Measurements from ENCODE around the gene LRRC23. TPM values are rescaled to one million over a fixed set of nuclear protein-coding genes. Genes with fewer than 3 reads are reported as not detected.
A peak's percentile ranks its signal among the peaks of the same experiment; 100 is the strongest.
"Not testable (repeated sequence)": the region's sequence is repeated elsewhere in the genome, so short reads cannot be mapped to it uniquely, and the experiment has no call there.

The LRRC23 gene
- total RNA-seq, 4 donors from 2014 or later, result 8.3 to 12.9 (median 11.0) TPM

- Histone ChIP-seq H3K9me3 (no peaks in the 10 kb centered on the region), H3K27me3 (no peaks in the 10 kb centered on the region), H3K4me1 (peaks cover 46 to 68% (median 59%) of the 10 kb centered on the region in 4 donors), H3K36me3 (peaks cover 14 to 44% (median 42%) of the 10 kb centered on the region in 4 donors), H3K4me3 (peak overlapping the region; percentile 80 to 97 (median 86)), H3K27ac (replicated peaks in 1 of 4) (peak overlapping the region; percentile 98 to 99 (median 98))
- peak; percentile 80 to 95 (median 92) for TF ChIP-seq CTCF (IDR thresholded peaks at IDR 0.05)
- TF ChIP-seq EP300 (IDR thresholded peaks at IDR 0.05), result no peak
- peak in 1 of 2 donors; percentile 64 for TF ChIP-seq POLR2AphosphoS5 (IDR thresholded peaks at IDR 0.05)
- 28% methylated on average over 12 of the region's 12 CpGs for WGBS
- DNase-seq (ENCODE audit: extremely low spot score), result peak; percentile 96
- intact Hi-C loops (cut with DNase I), result loop anchor here (5.0 kb wide), 2 partner anchors 98 to 243 kb away; no protein-coding TSS in a partner anchor
Observed at GRCh38 chr12:6869049-6870021, 35.3 kb upstream of the LRRC23 start.

GRCh38 chr12:6870304-6870703, 34.3 kb upstream of the LRRC23 start:
- H3K36me3 ChIP-seq, result peaks cover 11 to 35% (median 33%) of the 10 kb centered on the region in 4 donors
- 57% methylated on average over 4 of the region's 4 CpGs for WGBS
- intact Hi-C loops (cut with DNase I), result loop anchor here (5.0 kb wide), 2 partner anchors 97 to 242 kb away; no protein-coding TSS in a partner anchor
- not testable (repeated sequence) for H3K4me3 ChIP-seq; H3K9me3 ChIP-seq; DNase-seq (ENCODE audit: extremely low spot score); H3K27me3 ChIP-seq
- peak overlapping the region in 3 of 4 donors; percentile 98 to 99 (median 99) for H3K27ac ChIP-seq (replicated peaks in 1 of 4)
- peaks cover 46 to 74% (median 63%) of the 10 kb centered on the region in 4 donors for H3K4me1 ChIP-seq

- TF ChIP-seq POLR2AphosphoS5 (IDR thresholded peaks at IDR 0.05) (no peak), EP300 (IDR thresholded peaks at IDR 0.05) (no peak), POLR2A (IDR thresholded peaks at IDR 0.05; ENCODE audit: low read depth) (no peak), CTCF (IDR thresholded peaks at IDR 0.05) (no peak)
- WGBS, result 67% methylated on average over 11 of the region's 12 CpGs
- no peak for DNase-seq (ENCODE audit: extremely low spot score)
- intact Hi-C loops (cut with DNase I), result loop anchor here (5.0 kb wide), 2 partner anchors 96 to 241 kb away; no protein-coding TSS in a partner anchor
- peak overlapping the region; percentile 86 to 89 (median 88) for H3K27ac ChIP-seq (replicated peaks in 1 of 4)
- peak overlapping the region; percentile 65 to 88 (median 70) for H3K4me3 ChIP-seq
- H3K27me3 ChIP-seq, result no peaks in the 10 kb centered on the region
- peaks cover 46 to 74% (median 62%) of the 10 kb centered on the region in 4 donors for H3K4me1 ChIP-seq
- H3K36me3 ChIP-seq, result peaks cover 11 to 30% (median 24%) of the 10 kb centered on the region in 4 donors
- no peaks in the 10 kb centered on the region for H3K9me3 ChIP-seq
Observed at GRCh38 chr12:6871052-6871957, 33.3 kb upstream of the LRRC23 start.

GRCh38 chr12:6872073-6873048, 32.3 kb upstream of the LRRC23 start:
- peaks cover 11 to 30% (median 23%) of the 10 kb centered on the region in 4 donors for H3K36me3 ChIP-seq
- H3K4me3 ChIP-seq, result peak overlapping the region; percentile 65 to 88 (median 70)
- H3K9me3 ChIP-seq, result no peaks in the 10 kb centered on the region
- TF ChIP-seq CTCF (IDR thresholded peaks at IDR 0.05), result peak in 2 of 3 experiments; percentile 85 to 91
- TF ChIP-seq POLR2AphosphoS5 (IDR thresholded peaks at IDR 0.05), result peak; percentile 47 to 72
- no peak for TF ChIP-seq EP300 (IDR thresholded peaks at IDR 0.05)
- intact Hi-C loops (cut with DNase I), result loop anchor here (5.0 kb wide), 2 partner anchors 95 to 240 kb away; no protein-coding TSS in a partner anchor
- H3K4me1 ChIP-seq, result peaks cover 39 to 66% (median 55%) of the 10 kb centered on the region in 4 donors
- no peaks in the 10 kb centered on the region for H3K27me3 ChIP-seq
- 5% methylated on average over 8 of the region's 40 CpGs for WGBS
- DNase-seq (ENCODE audit: extremely low spot score), result no peak
- peak overlapping the region; percentile 86 to 89 (median 88) for H3K27ac ChIP-seq (replicated peaks in 1 of 4)
